GM21619 (cell line): ENCODE data around the gene OSBPL5.

Experiments used
- ATAC-seq: cut with Tn5 transposase; IDR thresholded peaks from one replicate; pipeline ENCODE4 v1.9.1; 2021; ENCODE audit not compliant: unreplicated experiment

OSBPL5 gene

GRCh38 chr11:3058753-3059664 lies 106.1 kb downstream of the OSBPL5 start:
- no peak for ATAC-seq

GRCh38 chr11:3057069-3057963 lies 107.8 kb downstream of the OSBPL5 start, which contains the start of gene CARS1:
TSS of gene CARS1 (minus strand) at chr11:3057423. CDS start at chr11:3057367, 56 bp downstream.
- peak; percentile 97 for ATAC-seq

- no peak for ATAC-seq
Measured at GRCh38 chr11:3056296-3057068, 108.6 kb downstream of the OSBPL5 start.

- no peak for ATAC-seq
Measured at GRCh38 chr11:3055891-3056290, 109.2 kb downstream of the OSBPL5 start.

GRCh38 chr11:3052567-3052966 lies 112.5 kb downstream of the OSBPL5 start:
- no peak for ATAC-seq

- ATAC-seq = no peak
Measured at GRCh38 chr11:3052109-3052479, 113.0 kb downstream of the OSBPL5 start.

DNA sequence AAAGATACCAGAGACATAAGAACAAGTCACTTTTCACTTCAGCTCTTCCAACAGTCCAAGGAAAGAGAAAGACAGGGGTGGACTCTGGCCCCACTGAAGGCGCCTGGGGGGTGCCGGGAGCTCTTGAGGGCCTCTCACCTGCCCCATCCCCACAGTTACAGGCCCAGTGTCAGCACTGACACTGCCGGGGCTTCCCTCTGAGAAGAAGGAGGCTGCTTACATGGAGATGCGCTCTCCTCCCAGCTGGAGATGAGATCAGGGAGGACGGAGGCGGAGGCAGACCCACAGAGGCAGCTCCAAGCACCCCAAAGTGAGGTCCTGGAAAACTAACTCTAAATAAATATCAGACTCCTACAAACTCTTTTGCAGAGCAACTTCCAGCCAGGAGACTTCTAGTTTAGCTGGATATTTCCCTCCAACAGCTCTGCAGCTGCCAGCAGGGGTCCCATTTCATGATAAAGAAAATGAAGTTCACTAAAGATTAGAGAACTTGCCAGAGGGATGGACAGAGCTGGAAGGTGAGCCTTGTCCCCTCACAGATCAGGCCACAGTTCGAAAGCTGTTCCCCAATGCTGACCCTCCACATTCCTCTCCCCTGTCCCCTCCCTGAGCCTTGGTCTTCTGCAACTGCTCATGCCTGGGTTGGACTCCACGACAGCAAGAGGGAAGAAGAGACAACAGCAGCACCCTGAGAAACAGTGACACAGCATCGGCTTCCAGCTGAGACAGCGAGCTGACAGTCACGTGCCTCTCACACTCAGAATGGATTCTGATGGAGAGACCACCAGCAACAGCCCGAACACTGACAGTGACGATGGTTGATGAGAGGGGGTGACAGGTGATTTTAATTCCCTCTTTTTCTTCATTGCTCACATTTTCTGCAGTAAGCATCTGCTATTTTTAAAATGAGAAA lies 113.7 kb downstream of the OSBPL5 start:
- ATAC-seq = no peak

GRCh38 chr11:3050386-3051195 lies 114.5 kb downstream of the OSBPL5 start:
- ATAC-seq = no peak

DNA sequence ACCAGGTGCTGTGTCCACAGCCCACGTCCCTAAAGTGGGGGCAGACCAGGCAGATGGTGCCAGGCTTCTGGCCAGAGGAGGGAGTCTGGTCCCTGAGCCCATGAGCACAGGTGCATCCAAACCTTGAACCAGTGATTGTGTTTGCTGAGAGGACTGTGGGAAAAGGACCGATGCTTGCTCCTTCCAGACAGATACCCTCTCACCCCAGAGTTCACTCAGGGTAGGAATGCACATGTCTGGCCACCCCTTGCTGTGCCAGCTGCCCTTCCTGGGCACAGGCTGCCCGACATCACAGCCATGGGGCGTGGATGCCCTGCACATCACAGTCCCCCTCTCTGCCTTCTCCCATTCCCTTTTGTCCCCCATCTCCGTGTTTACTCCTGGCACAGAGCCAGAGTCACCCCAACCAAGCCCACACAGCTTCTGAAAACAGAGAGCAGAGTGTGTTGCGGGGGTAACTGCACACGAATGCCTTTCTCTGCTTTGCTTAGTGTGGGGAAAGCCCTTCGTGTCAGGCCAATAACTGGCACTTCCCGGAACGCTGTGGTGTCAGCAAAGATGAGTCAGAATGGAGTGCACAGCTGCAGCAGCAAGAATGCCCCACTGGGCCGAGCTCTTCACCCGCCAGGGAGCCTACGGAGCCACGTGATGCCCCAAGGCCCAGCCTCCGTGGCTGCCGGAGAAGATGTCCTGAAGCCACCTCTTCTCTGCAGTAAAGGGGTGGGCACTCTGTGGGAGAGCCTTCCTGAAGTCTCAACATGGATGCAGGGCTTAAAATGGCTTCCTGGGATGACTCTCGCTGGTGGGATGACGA lies 115.5 kb downstream of the OSBPL5 start:
- ATAC-seq = peak; percentile 89

- no peak for ATAC-seq
Measured at GRCh38 chr11:3047637-3048036, 117.5 kb downstream of the OSBPL5 start.

DNA sequence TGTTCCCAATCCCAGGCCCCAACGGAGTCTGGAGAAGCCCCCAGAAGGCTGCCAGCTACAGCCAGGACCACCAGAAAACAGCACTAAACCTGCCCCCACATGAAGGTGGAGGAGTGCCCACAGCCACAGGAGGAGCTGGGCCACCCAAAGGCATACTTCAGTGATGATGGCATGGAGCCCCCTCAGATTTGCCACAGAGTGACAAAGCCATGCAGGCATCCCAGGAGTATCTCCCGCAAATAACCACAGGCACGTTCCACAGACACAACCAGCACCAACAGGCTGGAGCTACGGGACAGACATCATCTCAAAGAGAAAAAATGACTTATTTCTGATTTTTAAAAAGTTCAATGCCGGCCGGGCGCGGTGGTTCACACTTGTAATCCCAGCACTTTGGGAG lies 118.5 kb downstream of the OSBPL5 start:
- no peak for ATAC-seq

- no peak for ATAC-seq
Measured at GRCh38 chr11:3046190-3046589, 118.9 kb downstream of the OSBPL5 start.

DNA sequence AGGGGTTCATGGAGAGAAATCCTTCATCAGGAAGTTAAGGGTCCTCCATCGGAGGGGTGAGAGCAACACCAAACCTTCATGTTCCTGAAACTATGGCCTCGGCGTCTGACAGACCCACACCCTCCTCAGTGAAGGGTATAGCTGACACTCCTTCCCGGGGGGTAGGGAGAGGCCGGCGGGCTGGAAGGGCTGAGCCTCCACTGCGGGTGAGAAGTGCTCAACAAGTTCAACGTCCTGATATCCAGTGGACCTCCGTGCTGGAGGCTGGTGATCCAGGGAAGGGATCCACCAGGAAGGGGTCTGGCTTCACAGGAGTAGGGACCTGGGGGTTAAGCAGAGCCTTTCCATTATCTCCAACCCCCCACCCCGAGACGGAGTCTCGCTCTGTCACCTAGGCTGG lies 120.2 kb downstream of the OSBPL5 start:
- ATAC-seq = no peak

DNA sequence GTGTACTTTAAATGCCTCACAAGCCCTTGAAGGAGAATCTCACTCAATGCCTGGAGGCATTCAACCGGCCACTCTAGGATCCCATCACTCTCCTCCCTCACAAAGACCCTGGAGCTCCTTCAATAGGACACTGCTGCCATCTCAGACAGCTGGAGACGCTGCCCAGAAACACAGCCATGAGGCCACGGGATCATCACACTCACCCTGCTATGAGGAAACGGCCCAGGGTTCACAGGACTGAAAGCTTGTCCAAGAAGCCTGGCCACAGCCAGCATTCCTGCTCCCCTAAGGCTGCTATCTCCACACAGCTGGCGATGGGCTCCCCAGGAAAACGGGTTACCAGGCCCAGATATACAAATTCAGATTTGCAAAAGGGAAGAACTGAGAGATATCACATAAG lies 121.1 kb downstream of the OSBPL5 start:
- no peak for ATAC-seq

- no peak for ATAC-seq
Measured at GRCh38 chr11:3043315-3043871, 121.7 kb downstream of the OSBPL5 start.

DNA sequence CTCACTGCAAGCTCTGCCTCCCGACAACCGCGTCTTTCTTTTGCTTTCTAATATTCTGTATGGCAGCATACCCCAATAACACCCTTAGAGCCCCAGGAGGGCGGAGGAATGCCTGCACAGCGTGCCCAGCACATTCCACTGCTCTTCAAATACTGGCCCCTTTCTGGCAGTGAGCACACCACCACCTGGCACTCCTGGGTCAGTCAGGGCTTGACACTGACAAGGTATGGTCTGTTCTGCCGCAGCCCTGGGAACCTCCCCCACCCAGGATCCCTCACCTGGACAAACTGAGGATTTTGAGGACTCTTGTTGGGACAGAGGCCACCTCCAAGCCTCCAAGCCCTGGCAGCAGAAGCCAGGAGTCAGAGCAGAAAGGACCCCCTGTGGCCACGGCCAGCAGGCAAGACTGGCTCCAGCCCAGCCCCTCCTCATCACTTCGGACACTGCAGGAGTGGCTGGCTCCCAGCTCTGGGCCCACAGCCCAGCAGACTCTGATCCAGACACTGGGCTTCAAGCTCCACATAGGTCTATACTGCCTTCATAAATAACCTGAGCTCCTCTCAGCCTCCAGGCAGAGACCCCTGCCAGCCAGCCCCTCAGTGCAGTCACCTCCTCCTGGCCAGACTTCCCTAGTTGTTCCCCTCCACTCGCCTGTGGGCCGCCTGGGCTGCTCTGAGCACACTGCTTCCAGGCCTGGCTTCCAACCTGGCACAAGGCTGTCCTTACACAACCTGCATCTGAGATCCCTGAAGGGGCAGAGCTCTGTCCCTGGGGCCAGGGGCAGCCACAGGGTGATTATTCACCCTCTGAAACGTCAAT lies 122.4 kb downstream of the OSBPL5 start:
- ATAC-seq = no peak
